HL-60 (cell line): ENCODE data around the gene OSBPL6.

Experiments used
- GABPA ChIP-seq: IDR thresholded peaks from 2 replicates; pipeline ENCODE4 v1.6.1; 2012; ENCODE audit warnings: low read depth
- POLR2AphosphoS5 ChIP-seq: IDR thresholded peaks from 2 replicates; pipeline ENCODE4 v1.6.1; 2012; ENCODE audit warnings: low read depth
- TF ChIP-seq, protein P1 (sequence below): IDR thresholded peaks from one replicate; pipeline ENCODE4 v1.5.1; 2011; ENCODE audit warnings: low read length, control low read depth, inconsistent platforms; ENCODE audit not compliant: insufficient read depth

DNA sequence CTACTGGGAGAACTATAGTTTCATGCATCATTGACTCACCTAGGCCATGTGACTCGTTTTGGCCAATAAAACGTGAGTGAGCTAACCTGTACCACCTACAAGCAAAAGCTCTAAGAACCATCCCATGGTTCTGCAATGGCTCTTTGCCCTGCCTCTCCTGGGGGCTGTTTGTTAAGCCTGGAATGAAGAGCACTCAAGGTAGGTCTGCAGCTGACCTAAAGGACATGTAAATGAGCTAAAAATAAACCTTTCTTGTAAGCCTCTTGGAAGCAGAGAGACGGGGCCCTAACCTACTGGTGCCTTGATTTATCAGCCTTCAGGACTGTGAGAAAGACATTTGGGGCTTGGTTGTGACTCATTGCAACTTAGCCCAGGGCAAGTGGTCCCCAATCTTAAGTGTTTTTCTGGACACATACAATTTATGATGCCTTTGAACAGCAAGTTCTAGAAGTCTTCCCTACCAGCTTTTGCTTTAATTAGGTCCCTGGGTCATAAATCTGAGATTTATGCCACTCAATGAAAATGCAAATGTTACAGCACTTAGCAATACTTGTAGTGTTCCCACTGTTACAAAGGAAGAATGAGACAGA lies 107.4 kb downstream of the OSBPL6 start:
- TF ChIP-seq, protein P1, sequence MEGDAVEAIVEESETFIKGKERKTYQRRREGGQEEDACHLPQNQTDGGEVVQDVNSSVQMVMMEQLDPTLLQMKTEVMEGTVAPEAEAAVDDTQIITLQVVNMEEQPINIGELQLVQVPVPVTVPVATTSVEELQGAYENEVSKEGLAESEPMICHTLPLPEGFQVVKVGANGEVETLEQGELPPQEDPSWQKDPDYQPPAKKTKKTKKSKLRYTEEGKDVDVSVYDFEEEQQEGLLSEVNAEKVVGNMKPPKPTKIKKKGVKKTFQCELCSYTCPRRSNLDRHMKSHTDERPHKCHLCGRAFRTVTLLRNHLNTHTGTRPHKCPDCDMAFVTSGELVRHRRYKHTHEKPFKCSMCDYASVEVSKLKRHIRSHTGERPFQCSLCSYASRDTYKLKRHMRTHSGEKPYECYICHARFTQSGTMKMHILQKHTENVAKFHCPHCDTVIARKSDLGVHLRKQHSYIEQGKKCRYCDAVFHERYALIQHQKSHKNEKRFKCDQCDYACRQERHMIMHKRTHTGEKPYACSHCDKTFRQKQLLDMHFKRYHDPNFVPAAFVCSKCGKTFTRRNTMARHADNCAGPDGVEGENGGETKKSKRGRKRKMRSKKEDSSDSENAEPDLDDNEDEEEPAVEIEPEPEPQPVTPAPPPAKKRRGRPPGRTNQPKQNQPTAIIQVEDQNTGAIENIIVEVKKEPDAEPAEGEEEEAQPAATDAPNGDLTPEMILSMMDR, result no peak
- no peak for TF ChIP-seq POLR2AphosphoS5
- TF ChIP-seq GABPA, result no peak
